Ascending aorta (tissue), 2 donors: ENCODE results near the gene BNC2. TPM values are rescaled to one million over a fixed set of nuclear protein-coding genes. Genes with fewer than 3 reads are reported as not detected.

Experiments
- DNase-seq, 2 donors: peaks; one replicate each; pipeline ENCODE4 v3.0.0-alpha.2; 2019; ENCODE audit warnings: low spot score in 2 of 2
- H3K27ac ChIP-seq, 2 donors: fragments of 200-600 bp; sonication (generic); one replicate each; pipeline ENCODE4 v1.5.1; 2016 to 2017; ENCODE audit warnings: mild to moderate bottlenecking in 1 of 2
- H3K27me3 ChIP-seq: fragments of 200-600 bp; sonication (generic); one replicate; pipeline ENCODE4 v1.5.1; 2017
- H3K36me3 ChIP-seq, 2 donors: fragments of 200-600 bp; sonication (generic); one replicate each; pipeline ENCODE4 v1.5.1; 2016
- H3K4me1 ChIP-seq, 2 donors: fragments of 200-600 bp; sonication (generic); one replicate each; pipeline ENCODE4 v1.5.1; 2016 to 2017; ENCODE audit warnings: mild to moderate bottlenecking in 1 of 2
- H3K4me3 ChIP-seq, 2 donors: fragments of 200-600 bp; sonication (generic); one replicate each; pipeline ENCODE4 v1.5.1; 2016 to 2017; ENCODE audit warnings: mild to moderate bottlenecking in 1 of 2
- H3K9me3 ChIP-seq, 2 donors: fragments of 200-600 bp; sonication (generic); one replicate each; pipeline ENCODE4 v1.5.1; 2016
- intact Hi-C: fragments of 100-400 bp; cut with DNase I; formaldehyde crosslinking; loops from one replicate; pipeline ENCODE4 v1.15.1; 2023
- total RNA-seq: library from RNA; depleted of rRNA; stranded (reverse); fragments of >200 nt; gene quantifications from one replicate; pipeline ENCODE4 v1.1.0, GENCODE V29; 2016
- TF ChIP-seq, protein P1 (sequence below), 3 experiments: fragments of 200-600 bp in 2 of 3; fragments of 450-650 bp in 1 of 3; sonication (generic) in 2 of 3; IDR thresholded peaks; one replicate each; pipeline ENCODE4 v1.5.1; 2016 to 2019; ENCODE audit warnings: antibody characterized with exemption in 3 of 3, mild to moderate bottlenecking in 1 of 3, moderate library complexity in 1 of 3

The BNC2 gene
- total RNA-seq, 1 donor from 2014 or later = 25.5 TPM

DNA sequence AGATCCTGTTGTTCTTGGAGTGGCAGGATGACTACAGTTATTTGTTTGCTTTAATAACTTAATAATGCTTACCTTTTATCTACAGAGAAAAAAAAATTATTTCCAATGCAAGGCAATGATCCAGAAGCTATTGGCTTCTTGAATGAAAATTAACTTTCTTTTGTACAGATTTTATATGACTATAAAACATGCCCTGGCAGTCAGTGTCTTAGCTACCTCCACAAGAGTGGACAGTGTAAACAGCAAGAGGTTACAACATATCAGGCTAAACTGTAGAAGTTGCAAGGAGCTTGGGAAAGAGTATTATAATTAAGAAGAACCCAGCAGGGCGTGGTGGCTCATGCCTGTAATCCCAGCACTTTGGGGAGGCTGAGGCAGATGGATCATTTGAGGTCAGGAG lies 49.1 kb downstream of the BNC2 start:
- H3K27ac ChIP-seq = no peak overlapping the region
- H3K36me3 ChIP-seq = no peaks in the 10 kb centered on the region
- H3K4me1 ChIP-seq = peaks cover 0 to 2% of the 10 kb centered on the region in 2 donors
- no peaks in the 10 kb centered on the region for H3K27me3 ChIP-seq
- no peak overlapping the region for H3K4me3 ChIP-seq
- no peak for DNase-seq
- intact Hi-C loops = no loop called here
- TF ChIP-seq, protein P1, sequence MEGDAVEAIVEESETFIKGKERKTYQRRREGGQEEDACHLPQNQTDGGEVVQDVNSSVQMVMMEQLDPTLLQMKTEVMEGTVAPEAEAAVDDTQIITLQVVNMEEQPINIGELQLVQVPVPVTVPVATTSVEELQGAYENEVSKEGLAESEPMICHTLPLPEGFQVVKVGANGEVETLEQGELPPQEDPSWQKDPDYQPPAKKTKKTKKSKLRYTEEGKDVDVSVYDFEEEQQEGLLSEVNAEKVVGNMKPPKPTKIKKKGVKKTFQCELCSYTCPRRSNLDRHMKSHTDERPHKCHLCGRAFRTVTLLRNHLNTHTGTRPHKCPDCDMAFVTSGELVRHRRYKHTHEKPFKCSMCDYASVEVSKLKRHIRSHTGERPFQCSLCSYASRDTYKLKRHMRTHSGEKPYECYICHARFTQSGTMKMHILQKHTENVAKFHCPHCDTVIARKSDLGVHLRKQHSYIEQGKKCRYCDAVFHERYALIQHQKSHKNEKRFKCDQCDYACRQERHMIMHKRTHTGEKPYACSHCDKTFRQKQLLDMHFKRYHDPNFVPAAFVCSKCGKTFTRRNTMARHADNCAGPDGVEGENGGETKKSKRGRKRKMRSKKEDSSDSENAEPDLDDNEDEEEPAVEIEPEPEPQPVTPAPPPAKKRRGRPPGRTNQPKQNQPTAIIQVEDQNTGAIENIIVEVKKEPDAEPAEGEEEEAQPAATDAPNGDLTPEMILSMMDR (IDR thresholded peaks at IDR 0.05) = no peak
- H3K9me3 ChIP-seq = no peaks in the 10 kb centered on the region

- intact Hi-C loops = no loop called here
- no peak overlapping the region for H3K27ac ChIP-seq
- H3K36me3 ChIP-seq = no peaks in the 10 kb centered on the region
- H3K4me1 ChIP-seq = no peaks in the 10 kb centered on the region
- DNase-seq = no peak
- TF ChIP-seq, protein P1 (IDR thresholded peaks at IDR 0.05) = no peak
- H3K27me3 ChIP-seq = no peaks in the 10 kb centered on the region
- no peaks in the 10 kb centered on the region for H3K9me3 ChIP-seq
- no peak overlapping the region for H3K4me3 ChIP-seq
These were observed 53.0 kb downstream of the BNC2 start for GRCh38 chr9:16817514-16817913.

DNA sequence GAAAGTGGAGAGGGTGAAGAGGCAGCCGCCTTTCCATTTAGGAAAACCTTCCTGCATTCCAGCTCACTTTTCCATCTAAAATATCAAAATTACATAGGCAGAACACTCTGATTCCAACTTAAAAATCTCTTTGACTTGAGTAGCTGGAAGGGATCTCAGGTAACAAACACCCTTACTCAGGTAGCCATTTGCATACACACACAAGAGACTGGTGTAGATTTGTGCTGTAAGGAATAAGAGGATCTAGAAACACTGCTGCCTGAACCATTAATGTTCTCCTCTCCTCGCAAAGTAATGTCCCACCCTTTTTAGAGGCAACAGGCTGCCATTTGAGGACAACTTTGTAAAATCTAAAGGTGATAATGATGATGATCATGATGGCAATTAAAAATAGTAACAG lies 53.5 kb downstream of the BNC2 start:
- H3K27me3 ChIP-seq = no peaks in the 10 kb centered on the region
- TF ChIP-seq, protein P1 (IDR thresholded peaks at IDR 0.05) = no peak
- no peaks in the 10 kb centered on the region for H3K36me3 ChIP-seq
- no peak for DNase-seq
- intact Hi-C loops = no loop called here
- H3K4me1 ChIP-seq = no peaks in the 10 kb centered on the region
- H3K9me3 ChIP-seq = no peaks in the 10 kb centered on the region
- H3K4me3 ChIP-seq = no peak overlapping the region
- no peak overlapping the region for H3K27ac ChIP-seq

- H3K9me3 ChIP-seq = no peaks in the 10 kb centered on the region
- no peak overlapping the region for H3K4me3 ChIP-seq
- no peaks in the 10 kb centered on the region for H3K4me1 ChIP-seq
- TF ChIP-seq, protein P1 (IDR thresholded peaks at IDR 0.05) = no peak
- DNase-seq = no peak
- H3K27ac ChIP-seq = no peak overlapping the region
- H3K36me3 ChIP-seq = no peaks in the 10 kb centered on the region
- intact Hi-C loops = no loop called here
- H3K27me3 ChIP-seq = no peaks in the 10 kb centered on the region
These were observed 54.5 kb downstream of the BNC2 start for GRCh38 chr9:16816011-16816410.

DNA sequence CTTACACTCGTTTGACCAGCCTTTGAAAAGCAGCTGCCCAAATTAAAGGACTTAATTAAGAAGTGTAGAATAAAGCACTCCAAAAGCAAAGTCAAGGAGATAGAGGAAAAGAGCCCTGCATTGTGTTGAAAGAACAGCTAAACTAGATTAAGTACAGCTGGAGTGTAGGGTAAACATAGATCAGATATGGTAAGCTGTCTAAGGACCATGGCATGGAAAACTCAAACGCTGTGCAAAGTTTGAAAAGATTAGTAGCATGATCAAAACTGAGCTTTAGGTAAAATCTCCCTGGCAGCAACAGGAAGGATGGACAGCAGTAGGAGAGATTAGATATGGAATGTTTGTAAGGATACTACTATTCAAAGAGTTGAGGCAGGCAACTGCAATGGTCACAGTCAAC lies 55.4 kb downstream of the BNC2 start:
- intact Hi-C loops = no loop called here
- H3K4me3 ChIP-seq = no peak overlapping the region
- no peak for DNase-seq
- H3K27ac ChIP-seq = no peak overlapping the region
- no peaks in the 10 kb centered on the region for H3K36me3 ChIP-seq
- no peaks in the 10 kb centered on the region for H3K9me3 ChIP-seq
- TF ChIP-seq, protein P1 (IDR thresholded peaks at IDR 0.05) = no peak
- H3K4me1 ChIP-seq = no peaks in the 10 kb centered on the region
- no peaks in the 10 kb centered on the region for H3K27me3 ChIP-seq

DNA sequence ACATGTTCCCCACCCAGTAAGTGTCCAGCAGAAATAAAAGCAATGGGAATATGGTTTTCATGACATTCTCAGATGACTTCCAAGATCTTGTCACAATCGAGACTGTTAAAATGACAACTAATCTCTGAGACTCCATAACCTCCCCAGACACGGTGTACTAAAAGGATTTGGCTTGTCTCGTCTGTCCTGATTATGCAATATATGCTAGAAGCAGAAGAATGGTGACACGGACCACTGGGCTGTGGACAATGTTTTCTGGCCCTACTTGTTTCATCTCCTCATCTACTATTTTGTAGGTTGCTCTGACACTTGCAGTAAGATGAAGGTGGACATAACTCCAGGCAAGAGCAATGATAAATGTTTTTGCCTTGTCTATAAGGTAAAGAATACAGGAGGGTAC lies 56.6 kb downstream of the BNC2 start:
- H3K4me3 ChIP-seq = no peak overlapping the region
- H3K4me1 ChIP-seq = no peaks in the 10 kb centered on the region
- no peaks in the 10 kb centered on the region for H3K36me3 ChIP-seq
- intact Hi-C loops = no loop called here
- H3K27me3 ChIP-seq = no peaks in the 10 kb centered on the region
- no peak overlapping the region for H3K27ac ChIP-seq
- TF ChIP-seq, protein P1 (IDR thresholded peaks at IDR 0.05) = no peak
- no peaks in the 10 kb centered on the region for H3K9me3 ChIP-seq
- no peak for DNase-seq
